D721Med (cell line): ENCODE results near the gene MCF2L.

ENCODE experiments used
- DNase-seq: peaks from one replicate; pipeline ENCODE4 v3.0.0; 2011; ENCODE audit warnings: low spot score; ENCODE audit not compliant: insufficient read length
- FAIRE-seq: peaks from 2 replicates; lab custom pipeline; 2011; peaks lifted over from hg19 to GRCh38; lab: Jason Lieb, UNC
- CTCF ChIP-seq: IDR thresholded peaks from 2 replicates; pipeline ENCODE4 v1.5.1; 2012; ENCODE audit warnings: mild to moderate bottlenecking, control low read depth; ENCODE audit not compliant: insufficient read depth; ENCODE audit errors: missing control alignments

MCF2L gene

DNA sequence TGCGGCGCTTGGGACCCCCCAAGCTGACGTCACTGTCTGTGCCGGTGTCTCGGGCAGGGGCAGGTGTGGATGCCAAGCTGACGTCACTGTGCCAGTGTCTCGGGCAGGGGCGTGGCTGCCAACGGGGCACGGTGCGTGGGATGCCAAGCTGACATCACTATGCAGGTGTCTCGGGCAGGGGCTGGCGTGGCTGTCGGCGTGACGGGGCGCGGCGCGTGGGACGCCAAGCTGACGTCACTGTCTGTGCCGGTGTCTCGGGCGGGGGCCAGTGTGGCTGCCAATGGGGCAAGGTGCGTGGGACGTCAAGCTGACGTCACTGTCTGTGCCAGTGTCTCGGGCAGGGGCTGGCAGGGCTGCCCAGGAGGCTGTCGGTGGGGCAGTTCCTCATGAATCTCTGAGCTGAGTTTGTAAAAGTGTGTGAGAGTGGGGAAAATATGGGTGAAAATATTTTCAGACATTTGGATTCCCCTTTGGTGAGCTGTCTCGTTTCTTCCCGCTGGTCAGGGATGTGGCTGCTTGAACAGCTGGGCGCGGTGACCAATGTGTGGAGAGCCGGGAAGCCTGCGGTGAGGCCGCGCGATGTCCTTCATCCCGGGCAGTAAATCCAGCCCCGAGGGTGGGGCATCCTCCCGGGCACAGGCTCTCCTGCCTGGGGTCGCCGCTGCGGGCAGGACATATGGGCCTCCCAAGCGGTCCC lies 25.2 kb downstream of the MCF2L start:
- DNase-seq = no peak
- no peak for FAIRE-seq
- TF ChIP-seq CTCF = no peak

DNA sequence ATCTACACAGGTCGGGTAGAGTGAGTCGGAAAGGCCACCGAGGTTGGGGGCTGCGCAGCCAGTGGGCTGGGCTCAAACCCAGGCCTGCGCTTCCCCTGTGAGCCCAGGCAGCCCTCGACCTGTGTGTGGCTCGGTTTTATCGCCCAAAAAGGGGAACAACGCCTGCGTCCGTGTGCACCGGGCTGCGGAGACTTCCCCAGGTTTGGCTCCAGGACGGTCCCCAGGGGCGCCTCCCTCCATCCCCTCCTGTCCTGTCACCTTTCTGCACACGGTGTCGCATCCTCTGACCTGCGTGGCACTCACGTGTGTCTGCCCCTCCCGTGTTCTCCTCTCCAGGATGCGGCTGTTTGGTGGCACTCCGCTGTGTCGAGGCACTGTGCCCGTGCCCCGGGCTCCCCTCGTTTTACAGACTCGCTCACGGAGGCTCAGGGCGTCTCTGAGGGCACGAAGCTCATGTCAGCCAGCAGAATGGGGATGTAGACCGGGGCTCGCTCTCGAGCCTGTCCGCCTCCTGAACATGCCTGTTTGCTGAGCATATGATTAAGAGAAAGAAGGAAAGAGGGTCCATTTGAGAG lies 25.9 kb downstream of the MCF2L start:
- no peak for FAIRE-seq
- no peak for TF ChIP-seq CTCF
- no peak for DNase-seq

DNA sequence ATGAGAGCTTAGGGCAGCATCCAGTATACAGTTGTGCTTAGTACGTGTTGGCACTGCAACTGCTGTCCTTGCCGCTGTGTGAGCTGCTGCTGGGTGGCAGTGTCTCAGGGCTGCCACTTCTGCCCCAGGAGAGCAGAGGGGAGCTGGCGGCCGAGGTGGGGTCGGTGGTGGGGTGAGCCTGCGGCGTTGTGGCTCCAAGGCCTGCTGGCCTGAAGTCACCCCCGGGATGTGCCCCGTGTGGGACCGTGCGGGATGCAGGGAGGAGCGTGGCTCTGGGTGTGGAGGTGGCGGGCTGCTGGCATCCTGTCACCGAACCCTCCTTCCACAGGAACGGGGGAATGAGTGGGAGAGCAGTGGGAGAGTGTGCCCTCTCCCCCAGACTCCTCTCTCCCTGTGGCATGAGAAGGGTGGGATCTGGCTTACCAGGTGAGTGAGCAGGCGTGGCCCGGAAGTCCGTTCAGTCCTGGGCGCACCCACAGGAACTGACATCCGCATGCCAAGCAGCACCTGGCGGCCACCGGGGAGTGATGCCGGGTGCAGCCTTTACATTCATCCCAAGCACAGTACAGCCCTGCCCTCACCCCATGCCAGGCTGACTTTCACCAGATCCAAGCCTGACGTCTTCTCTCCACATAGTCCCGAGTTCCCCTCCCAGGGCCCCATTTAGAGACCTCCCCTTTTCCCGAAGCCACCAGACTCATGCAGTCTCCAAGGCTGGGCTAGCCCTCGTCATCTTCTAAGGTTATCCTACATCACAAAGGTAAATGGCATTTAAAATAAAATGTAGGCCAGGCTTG lies 26.6 kb downstream of the MCF2L start:
- DNase-seq (no peak), FAIRE-seq (no peak)
- no peak for TF ChIP-seq CTCF

DNA sequence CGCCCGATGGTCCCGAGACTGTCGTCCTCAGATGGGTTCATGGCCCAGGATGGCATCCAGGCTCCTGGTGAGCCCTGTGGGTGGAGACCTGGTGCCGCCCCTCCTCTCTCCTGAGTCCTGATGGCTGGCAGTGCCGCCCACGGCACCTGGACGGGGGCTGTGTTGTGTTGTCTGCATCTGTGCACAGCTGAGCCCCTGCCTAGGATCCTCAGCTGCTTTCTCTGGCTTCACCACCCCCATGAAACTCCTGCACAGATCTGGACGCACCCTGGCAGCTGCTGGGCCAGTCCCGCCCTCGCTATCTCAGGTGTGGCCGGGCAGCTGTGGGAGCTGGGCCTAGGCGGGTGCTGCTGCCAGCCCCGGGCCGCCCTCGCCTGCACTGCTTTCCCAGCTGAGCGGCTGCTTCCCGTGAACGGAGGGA lies 27.7 kb downstream of the MCF2L start:
- FAIRE-seq (no peak), DNase-seq (no peak)
- no peak for TF ChIP-seq CTCF

- TF ChIP-seq CTCF = no peak
- FAIRE-seq (no peak), DNase-seq (no peak)
Measured at GRCh38 chr13:112997188-112998130, 28.4 kb downstream of the MCF2L start.

- FAIRE-seq = no peak
- no peak for DNase-seq
- TF ChIP-seq CTCF = no peak
Measured at GRCh38 chr13:112998521-112999280, 29.7 kb downstream of the MCF2L start.
